ENCODE measurements around the gene RASSF5. TPM values are rescaled to one million over a fixed set of nuclear protein-coding genes. Genes with fewer than 3 reads are reported as not detected.

Gene RASSF5
- total and polyA plus RNA-seq, 9 of the 15 experiments (the other 6 are each of a cell fraction or from before 2014, with no cell fraction given) = 6.1 to 41.0 (median 25.2) TPM

GRCh38 chr1:206541236-206541833, 34.0 kb downstream of the RASSF5 start (continued):
- TF ChIP-seq ZNF318 (IDR thresholded peaks at IDR 0.05; ENCODE audit: borderline replicate concordance in 1 of 2, low read depth in 1 of 2) = no peak
- no peak for TF ChIP-seq CREB1 (IDR thresholded peaks at IDR 0.05)
- TF ChIP-seq CREB1 (CRISPR knock-in tag; IDR thresholded peaks at IDR 0.05) = no peak
- TF ChIP-seq PRMT5 (CRISPR knock-in tag; IDR thresholded peaks at IDR 0.05) = no peak
- no peak for TF ChIP-seq SP1 (CRISPR knock-in tag; IDR thresholded peaks at IDR 0.05)
- no peak for TF ChIP-seq TAF1 (IDR thresholded peaks at IDR 0.05; ENCODE audit: control insufficient read depth, extremely low read depth, insufficient read depth, low read length, severe bottlenecking)
- TF ChIP-seq MLX (CRISPR knock-in tag; conservative IDR thresholded peaks at IDR 0.05) = no peak
- no peak for TF ChIP-seq MYNN (IDR thresholded peaks at IDR 0.05)
- TF ChIP-seq MYNN (CRISPR knock-in tag; IDR thresholded peaks at IDR 0.05) = no peak

Measured in K562 (cell line).